LNCAP (cell line): Measurements from ENCODE around the gene VPS25.

Experiments used
- TF ChIP-seq, protein P1 (sequence below): fragments of 450-650 bp; IDR thresholded peaks from 2 replicates; pipeline ENCODE4 v1.5.1; 2017; ENCODE audit warnings: mild to moderate bottlenecking

Gene VPS25

DNA sequence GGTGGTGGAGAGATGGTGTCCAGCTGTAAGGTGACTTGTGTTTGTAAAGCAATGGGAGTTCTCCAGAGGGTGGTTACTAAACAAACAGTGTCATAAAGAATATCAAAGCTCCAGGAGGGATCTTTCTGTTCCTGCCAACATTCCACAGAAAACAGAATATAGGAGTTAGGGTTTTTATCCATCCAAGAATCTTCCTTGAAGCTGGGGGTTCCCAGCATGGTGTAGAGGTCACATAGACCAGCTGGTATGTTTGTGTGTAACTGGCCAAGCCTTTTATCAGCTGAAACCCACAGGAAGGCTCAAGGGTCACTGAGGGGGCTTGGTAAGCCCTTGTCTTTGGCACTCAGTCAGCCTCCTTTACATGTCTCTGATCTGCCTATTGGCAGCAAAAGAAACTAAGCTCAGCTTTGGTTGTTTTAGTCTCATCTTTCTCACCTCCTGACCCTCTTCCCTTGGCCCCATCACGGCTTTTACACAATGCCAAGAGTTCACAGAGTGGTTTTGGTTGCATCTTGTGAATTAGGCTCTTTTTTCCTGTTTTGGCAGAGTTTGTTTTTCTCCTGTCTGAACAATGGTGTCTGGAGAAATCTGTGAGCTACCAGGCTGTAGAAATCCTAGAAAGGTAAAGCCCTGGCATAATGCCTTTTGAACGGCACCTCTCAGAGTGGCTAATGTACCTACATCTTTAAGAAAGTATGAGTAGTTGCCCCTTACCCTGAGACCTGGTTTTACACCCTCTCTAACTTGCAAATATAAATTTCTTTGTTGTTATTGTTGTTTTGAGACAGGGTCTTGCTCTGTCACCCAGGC lies 30.0 kb downstream of the VPS25 start:
- TF ChIP-seq, protein P1, sequence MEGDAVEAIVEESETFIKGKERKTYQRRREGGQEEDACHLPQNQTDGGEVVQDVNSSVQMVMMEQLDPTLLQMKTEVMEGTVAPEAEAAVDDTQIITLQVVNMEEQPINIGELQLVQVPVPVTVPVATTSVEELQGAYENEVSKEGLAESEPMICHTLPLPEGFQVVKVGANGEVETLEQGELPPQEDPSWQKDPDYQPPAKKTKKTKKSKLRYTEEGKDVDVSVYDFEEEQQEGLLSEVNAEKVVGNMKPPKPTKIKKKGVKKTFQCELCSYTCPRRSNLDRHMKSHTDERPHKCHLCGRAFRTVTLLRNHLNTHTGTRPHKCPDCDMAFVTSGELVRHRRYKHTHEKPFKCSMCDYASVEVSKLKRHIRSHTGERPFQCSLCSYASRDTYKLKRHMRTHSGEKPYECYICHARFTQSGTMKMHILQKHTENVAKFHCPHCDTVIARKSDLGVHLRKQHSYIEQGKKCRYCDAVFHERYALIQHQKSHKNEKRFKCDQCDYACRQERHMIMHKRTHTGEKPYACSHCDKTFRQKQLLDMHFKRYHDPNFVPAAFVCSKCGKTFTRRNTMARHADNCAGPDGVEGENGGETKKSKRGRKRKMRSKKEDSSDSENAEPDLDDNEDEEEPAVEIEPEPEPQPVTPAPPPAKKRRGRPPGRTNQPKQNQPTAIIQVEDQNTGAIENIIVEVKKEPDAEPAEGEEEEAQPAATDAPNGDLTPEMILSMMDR = no peak

DNA sequence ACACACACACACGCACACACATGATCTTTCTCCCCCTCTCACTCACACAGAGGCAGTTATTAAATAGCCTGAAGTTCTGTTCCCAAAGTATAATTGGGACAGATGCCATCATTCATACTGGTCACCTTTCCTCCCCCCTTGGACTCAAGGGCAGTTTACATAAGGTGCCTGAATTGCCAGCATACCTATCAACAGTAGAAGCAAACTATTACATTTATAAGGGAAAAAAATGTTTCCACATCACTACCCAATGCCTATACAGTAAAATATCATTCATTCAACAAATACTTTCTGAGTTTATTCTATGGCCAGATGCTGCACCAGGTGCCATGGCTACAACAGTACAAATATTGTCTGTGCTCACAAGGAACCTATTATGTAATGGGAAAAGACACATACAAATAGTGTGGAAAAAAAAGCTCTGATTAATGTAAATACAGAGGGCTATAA lies 31.7 kb downstream of the VPS25 start:
- TF ChIP-seq, protein P1 = no peak

DNA sequence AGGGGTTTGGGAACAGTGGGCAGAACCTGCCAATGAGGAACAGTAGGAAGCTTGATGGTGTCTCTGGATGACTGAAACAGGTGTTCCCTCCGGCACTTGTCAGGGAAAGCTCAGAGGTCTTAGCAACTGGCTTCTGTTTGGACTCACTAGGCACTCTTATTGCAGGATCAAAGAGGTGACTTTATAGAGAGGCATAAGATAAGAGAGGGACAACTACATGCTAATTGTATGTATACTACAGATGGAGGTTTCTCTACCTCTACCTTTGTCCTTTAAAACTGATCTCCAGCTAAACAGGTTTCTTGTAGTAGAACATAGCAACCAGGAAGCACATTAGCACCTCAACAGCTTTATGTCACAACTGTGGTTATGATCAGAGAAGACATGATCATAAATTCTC lies 33.0 kb downstream of the VPS25 start:
- TF ChIP-seq, protein P1 = no peak

DNA sequence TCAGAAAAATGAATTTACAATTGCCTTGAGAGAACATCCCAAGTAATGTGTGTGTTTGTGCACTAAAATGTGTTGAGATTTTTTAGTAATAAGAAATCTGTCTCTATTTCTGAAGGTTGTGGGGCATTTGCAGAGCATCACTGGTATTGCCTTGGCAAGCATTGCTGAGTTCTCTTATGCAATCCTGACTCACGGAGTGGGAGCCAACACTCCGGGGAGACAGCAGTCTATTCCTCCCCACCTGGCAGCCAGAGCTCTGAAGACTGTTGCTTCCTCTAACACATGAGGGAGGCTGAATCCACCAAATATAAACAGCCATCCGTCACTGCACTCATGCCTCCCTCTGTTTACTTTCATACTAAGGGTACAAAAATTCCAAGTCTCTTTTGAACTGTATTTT lies 36.0 kb downstream of the VPS25 start:
- TF ChIP-seq, protein P1 = no peak

DNA sequence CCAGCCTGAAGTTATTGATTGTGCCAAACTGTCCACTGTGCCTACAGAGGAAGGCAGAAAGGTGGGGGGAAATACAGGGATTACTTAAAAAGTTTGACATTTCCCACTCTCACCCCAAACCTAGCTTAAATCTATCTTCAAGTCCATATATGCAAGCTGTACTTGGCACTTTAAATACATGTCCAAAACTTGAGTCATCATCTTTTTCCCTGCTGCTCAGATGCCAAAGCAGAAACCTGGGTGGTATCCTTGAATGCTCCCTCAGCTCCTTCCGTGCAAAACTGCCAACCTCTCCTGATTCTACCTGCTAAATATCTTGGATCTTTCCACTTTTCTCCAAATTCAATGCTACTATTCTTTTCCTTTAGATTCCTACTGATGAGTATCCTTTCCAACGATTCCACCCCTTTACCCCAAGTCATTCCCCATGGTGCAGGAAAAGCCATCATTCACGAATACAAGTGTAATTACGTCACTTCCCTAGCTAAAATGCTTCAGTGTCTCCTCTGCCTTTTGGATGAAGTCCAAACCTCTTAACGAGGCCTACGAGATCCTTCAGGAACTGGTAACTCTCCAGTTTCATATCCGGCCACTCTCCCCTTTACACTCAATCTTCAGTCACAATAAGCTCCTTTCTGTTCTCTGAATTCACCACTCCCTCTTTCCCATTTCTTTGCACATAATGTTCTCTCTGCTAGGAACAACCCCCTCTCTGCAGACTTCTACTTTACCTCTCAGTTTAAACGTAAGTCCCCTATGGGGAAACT lies 41.6 kb downstream of the VPS25 start:
- TF ChIP-seq, protein P1 = no peak

DNA sequence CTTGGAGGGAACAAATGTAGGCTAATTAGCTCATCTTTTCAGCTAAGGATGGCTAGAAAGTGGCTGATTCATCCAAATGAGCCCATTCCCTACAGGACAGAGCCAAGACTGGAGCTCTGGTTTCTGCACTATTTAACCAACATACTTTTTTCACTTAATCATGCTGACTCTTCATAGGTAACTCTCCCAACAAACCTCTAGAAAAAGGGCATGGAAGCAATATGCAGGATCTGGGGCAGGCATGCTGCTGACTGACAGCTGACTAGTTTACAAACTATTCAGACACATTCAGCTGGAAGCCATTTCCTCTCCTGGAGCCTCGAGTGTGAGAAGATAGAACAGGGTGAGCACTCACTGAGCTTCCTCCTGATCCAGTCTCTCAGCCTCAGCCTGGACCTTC lies 44.6 kb downstream of the VPS25 start:
- TF ChIP-seq, protein P1 = no peak

DNA sequence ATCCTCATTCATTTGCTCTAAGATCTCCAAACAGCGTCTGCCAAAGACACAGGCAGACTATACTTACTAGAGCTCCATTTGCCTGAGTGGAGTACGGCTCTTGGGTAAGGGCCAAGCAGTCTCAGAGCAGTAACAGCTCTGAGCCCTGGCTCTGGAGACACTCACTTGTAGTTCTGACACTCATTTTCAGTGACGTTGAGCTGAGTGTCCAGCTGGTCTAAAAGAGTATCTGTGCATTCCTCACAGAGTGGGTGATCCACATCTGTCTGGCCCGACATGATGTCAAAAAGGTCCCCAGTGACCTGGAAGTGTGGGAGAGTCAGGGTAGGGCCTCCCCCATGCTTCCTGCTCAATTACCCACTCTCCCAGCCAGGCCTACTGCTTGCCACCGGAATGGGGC lies 45.1 kb downstream of the VPS25 start:
- TF ChIP-seq, protein P1 = no peak
